Cardiac septum (tissue), 1 donor: Measurements from ENCODE around the gene USPL1. TPM values are rescaled to one million over a fixed set of nuclear protein-coding genes. Genes with fewer than 3 reads are reported as not detected.
"Not testable (repeated sequence)": the region's sequence is repeated elsewhere in the genome, so short reads cannot be mapped to it uniquely, and the experiment has no call there.

Source experiments
- DNase-seq: peaks from one replicate; pipeline ENCODE4 v3.0.0-alpha.2; 2020; ENCODE audit warnings: low spot score
- intact Hi-C: fragments of 100-400 bp; cut with DNase I; formaldehyde crosslinking; loops from one replicate; pipeline ENCODE4 v1.14.0; 2022
- long read RNA-seq: library from polyadenylated mRNA; unstranded; transcript quantifications from one replicate; pipeline ENCODE4 v2.0.0, GENCODE V29; 2021
- total RNA-seq: library from RNA; stranded (reverse); fragmentation: NEBNext Ultra II Directional; extraction: Animal tissue kit (Norgen Biotek cat#: 25700); gene quantifications from one replicate; pipeline ENCODE4 v1.2.1, GENCODE V29; 2021
- donor health status: DM: no; HTN: no; CAD: no.

The USPL1 gene
- 9.8 TPM for total RNA-seq
- long read RNA-seq, partial matches to known transcripts: 1 of 4 reads
- long read RNA-seq, other reads (novel, unspliced or antisense): 3 of 4 reads

DNA sequence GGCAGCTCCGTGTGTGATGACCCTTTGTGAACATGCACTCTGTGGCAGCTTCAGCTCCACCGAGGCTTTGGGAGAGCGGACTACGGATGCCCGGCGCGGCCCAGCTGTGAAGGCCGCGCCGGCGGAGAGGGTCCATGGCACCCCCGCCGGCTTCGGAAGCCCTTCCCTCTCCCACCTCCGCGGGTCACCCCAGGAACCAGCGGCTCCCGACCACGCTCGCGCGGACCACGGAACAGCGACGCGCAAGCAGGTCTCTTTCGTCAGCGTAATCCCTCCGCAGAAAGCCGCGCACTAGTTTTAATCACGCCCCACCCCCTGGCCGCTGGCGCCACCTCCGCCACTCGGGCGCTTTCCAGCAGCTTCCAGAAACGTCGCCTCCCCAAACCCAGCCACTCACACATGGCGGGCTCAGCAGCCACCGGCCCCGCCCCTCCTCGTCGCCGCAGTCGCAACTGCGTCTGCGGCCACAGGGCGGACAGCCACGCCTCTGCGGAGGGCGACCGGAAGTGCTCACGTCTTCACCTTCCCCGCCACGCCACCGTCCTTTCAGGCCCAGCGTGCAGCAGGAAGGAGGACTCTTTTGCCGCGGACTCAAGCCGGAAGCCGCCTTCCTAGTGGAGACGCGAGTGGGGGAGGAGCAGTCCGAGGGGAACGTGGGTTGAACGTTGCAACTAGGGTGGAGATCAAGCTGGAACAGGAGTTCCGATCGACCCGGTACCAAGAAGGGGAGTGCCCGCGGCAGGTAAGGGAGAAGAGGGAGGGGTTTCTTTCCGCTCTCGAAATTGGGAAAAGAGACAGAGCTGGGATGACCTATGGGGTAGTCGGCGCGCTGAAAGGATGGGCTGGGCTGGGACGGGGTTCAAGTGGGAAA lies at the start of gene USPL1:
USPL1 (plus strand) TSS at position 606 of the 871 bp plus-strand sequence. CDS start 3,221 bp downstream, outside the sequence.
- intact Hi-C loops: loop anchor here (1.0 to 10.0 kb wide), 8 partner anchors 45 to 545 kb away; partner anchors contain the start of genes HSPH1, KATNAL1 and UBE2L5
- DNase-seq: peak; percentile 99

DNA sequence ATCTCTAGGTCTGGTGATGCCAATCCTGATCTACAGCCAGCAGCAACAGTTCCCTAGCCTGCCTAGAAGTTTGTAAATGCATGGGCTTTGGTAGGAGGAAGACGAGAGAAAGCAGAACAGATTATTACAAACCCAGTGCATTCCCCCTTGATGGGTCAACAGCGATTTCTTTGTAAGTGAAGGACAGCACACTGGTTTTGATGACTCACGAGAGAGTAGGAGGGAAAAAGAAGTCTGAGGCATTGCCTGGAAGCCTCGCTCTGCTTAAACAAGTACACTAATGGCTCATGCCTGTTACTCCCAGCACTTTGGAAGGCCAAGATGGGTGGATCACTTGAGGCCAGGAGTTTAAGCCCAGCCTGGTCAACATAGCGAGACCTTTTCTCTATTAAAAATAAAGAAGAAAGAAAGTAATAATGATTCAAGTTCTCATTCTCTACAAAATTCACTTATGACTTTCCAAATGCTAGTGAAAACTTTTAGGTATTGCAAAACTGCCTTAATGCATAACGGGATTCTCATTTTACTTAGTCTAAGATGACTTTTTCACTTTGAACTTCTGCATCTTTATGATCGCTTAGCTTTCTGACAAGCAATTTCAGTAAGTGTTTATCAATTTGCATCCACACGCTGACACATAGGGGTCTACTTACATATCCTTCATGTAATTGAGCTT lies 47.7 kb upstream of the USPL1 start:
- no peak for DNase-seq
- intact Hi-C loops: loop anchor here (5.0 to 10.0 kb wide), 2 partner anchors 47 to 435 kb away; partner anchors contain the start of gene USPL1

DNA sequence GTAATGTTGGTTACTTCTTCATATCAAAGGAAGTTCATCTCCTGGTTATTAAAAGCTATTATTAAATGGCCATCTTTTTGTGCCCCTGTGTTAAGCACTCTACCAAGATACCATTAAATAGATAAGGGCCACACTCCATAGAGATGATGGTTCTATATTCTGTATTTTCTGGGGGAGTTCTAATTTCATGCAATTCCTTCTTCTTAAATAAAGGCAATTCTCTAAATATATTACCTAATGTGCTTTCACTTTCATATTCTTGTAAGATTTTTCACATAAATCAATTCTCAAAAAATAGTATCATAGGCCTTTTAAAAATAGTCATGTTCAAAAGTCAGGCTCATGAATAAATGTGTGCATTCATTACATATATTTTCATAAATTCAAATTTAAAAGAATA lies 47.0 kb upstream of the USPL1 start:
- no peak for DNase-seq
- intact Hi-C loops: loop anchor here (5.0 to 10.0 kb wide), 2 partner anchors 47 to 436 kb away; partner anchors contain the start of gene USPL1

DNA sequence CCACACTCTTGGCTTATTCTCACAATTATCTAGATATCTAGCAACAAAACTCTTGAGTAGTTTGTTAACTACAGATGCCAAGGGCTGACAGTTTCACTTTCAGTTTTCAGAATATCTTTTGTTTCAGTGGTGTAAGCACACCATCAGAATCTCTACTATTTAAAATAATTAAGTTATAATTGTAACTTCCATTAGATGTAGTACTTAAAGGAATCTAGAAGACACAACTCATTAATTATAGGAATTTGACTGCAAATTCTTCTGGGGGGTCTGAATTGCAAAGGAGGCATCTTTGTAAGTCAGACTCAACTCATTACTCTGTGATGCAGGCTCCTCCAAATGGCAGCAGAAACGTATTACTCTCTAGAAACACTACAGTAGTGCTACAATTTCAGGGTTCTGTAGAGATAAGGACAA lies 44.9 kb upstream of the USPL1 start:
- intact Hi-C loops: loop anchor here (1.0 to 10.0 kb wide), 3 partner anchors 44 to 438 kb away; partner anchors contain the start of gene USPL1
- no peak for DNase-seq

DNA sequence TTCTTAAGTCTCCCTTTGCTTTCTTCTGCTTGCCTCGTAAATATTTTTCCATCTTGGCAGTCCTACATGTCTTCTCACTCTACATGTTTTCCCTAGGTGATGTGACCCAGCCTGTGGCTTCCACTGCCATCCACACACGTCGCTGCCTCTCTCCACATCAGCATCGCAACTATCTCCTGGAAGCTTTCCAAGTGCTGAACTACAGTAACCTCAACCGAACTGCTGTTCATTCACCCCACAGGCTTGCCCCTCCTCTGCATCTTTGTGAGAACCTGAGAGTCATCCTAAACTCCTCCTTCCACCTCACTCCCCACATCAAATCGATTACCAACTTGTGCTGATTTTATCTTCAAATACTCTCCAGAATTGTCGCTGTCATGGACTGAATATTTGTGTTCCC lies 41.2 kb upstream of the USPL1 start:
- intact Hi-C loops: loop anchor here (10.0 kb wide), 1 partner anchor 442 kb away; no protein-coding TSS in a partner anchor
- DNase-seq: no peak

DNA sequence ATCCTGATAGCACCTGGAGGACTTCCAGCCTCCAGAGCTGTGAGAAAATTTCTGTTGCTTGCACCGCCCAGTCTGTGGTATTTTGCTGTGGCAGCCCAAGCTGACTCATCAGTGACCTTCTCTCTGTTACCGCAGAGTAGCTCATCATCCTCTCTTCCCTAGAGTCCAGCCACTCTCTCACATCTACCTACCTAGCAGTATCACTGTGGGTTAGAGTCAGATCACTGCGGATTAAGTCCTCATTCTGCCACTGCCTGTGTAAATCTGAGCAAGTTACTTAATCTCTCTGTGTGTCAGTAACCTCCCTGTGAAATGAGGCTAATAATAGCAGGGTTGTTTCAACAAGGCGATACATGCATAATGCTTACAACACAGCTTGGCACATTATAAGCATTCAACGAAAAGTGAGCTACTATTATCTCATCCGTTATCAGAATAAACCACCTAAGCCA lies 40.3 kb upstream of the USPL1 start:
- no peak for DNase-seq
- intact Hi-C loops: loop anchor here (10.0 kb wide), 1 partner anchor 443 kb away; no protein-coding TSS in a partner anchor

DNA sequence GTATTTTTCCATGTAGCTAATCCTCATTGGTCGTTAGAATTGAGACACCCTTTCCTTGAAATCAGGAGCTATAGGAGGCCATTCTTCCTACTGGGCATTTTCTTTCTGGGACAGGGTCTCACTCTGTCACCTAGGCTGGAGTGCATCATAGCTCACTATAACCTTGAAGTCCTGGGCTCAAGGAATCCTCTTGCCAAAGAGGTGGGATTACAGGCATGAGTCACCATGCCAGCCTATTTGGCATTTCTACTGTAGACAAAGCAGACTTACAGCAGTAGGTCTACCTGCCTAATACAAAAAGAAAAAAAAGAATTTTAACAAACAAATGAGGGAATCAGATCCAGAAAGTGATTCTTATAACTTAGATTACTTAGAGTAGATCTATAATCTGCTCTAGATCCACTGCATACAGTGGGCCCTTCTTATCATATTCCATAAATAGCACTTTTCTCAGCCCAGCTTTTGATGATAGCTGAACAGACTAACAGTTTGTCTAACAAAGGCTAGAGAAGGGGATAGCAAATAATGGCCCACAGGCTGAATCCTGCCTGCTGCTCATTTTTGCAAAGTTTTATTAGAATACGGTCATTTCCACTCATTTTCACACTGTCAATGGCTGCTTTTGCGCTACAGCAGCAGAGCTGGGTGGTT lies 36.7 kb upstream of the USPL1 start:
- intact Hi-C loops: no loop called here
- DNase-seq: no peak

DNA sequence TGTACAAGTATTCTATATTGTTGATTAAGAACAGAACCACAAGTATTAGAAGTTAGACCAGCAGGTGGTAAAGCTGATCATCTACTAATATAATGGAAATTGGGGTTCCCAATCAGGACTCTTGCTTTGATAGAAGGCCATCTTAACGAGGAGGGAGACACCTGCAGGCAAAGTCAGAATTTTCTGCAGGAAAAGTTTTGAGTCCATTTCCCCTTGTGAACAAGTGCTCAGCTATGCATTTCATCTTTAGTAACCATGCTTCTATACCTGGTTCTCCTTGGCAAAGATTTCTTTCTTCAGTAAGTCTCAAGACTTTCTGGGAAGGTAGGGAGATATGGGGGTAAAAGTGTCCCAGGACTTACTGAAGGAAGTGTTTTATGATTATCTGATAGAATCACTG lies 36.1 kb upstream of the USPL1 start:
- intact Hi-C loops: no loop called here
- DNase-seq: no peak

DNA sequence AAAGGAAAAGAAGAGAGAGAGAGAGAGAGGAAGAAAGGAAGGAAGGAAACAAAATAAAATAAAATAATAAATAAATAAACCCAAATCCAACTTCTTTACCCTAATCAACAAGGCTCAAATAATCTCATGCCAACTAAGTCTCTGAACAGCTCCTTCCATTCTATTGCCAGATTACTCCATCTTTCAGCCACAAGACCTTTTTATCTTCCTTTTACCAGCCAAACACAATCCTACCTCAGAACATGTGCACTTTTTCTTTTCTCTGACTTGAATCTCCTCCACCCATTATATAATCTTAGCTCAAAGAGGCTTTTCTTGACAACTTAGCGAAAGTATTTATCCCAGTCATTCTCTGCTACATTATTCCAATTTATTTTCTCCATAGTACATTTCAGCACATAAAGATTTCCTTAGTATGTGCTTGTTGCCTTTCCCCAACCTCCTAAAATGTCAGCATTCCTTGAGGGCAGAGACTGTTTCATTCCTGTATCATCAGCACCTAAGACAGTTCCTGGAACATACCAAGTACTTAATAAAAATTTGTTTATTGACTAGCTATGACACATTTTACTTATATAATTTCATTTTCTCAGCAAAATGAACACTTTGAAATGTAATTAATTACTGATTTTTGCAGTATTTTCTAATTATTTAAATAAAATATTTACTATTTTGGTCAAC lies 33.5 kb upstream of the USPL1 start:
- no peak for DNase-seq
- intact Hi-C loops: no loop called here

DNA sequence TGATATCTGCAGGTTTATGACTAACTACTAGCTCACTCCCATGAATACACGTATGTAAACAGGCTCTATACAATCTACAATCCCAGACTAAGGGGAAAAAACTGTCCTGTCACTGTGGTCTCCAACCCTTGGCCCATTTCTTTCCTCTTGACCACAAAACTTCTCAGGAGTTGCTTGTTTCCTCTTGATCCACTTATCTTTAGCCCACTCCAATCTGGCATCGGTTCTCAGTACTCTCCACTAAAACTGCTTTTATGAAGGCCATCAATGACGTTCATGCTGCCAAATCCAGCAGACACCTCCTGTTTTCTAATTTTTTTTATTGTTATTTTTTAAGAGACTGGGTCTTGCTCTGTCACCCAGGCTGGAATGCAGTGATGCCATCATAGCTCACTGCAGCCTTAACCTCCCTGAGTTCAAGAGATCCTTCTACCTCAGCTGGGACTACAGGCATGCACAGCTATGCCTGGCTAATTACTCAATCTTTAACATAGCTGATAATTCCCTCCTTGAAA lies 31.9 kb upstream of the USPL1 start:
- DNase-seq: no peak
- intact Hi-C loops: no loop called here

DNA sequence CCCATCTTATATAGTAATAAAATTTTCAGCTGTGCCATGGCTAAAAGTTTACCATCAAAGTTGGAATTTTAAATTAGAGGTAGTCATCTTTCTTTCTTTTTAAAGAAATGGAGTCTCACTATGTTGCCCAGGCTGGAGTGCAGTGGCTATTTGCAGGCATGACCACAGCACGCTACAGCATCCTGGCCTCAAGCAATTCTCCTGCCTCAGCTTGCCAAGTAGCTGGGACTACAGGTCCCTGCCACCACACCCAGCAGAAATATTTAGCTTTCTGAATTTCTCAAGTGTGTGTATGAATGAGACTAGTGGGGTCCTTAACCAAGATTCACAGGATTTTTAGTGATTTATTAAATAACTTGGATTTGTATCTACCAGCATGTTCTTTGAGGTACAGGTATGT lies 30.5 kb upstream of the USPL1 start:
- no peak for DNase-seq

DNA sequence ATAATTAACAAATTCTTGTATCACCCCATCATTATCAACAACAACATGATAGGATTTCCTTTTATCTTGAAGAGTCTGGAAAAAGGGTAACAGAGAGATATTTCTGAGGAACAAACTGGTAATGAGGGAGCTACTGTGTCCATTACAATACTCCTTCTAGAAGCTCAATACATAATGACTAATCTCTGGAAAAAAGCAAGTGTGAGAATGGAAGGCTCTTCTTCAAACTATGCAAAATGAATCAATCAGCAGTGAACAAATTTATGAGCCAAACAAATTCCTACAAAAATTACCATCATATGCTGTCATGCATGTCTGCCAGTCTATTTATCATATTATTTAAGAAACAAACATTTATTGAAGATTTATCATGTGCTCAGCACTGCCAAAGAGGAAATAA lies 30.0 kb upstream of the USPL1 start:
- no peak for DNase-seq
- intact Hi-C loops: no loop called here

More for the DNA sequence above, 30.5 kb upstream of the USPL1 start:
- intact Hi-C loops: no loop called here

DNA sequence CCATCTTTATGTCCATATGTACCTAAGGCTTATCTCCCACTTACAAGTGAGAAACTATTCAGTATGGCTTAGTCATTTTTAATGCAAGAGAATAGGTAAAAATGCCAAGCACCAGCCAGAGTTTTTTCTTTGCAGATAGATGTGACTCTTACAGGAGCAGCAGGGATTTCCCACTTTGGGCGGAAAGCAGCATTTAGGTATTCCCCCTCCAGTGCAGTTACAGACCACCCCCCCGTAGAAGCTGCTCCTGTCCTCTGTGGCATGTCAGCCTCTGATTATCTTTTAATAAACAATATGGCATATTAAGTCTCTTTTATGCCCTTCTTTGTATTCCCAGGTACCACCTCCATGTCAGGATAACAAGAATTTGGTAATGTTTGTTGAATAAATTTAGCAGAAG lies 24.7 kb upstream of the USPL1 start:
- intact Hi-C loops: no loop called here
- DNase-seq: no peak

DNA sequence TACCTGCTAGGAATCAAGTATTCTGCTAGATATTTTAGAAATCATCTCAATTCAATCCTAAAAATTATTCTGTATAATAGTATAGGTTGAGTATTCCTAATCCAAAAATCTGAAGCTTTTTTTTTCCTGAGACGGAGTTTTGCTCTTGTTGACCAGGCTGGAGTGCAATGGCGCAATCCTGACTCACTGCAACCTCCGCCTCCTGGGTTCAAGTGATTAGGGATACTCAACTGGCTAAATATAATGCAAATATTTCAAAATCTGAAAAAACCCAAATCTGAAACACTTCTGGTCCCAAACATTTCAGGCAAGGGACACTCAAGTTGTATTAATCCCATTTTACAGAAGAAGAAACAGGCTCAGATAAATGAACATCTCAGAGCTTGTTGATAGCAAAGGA lies 17.2 kb upstream of the USPL1 start:
- intact Hi-C loops: no loop called here
- DNase-seq: no peak

DNA sequence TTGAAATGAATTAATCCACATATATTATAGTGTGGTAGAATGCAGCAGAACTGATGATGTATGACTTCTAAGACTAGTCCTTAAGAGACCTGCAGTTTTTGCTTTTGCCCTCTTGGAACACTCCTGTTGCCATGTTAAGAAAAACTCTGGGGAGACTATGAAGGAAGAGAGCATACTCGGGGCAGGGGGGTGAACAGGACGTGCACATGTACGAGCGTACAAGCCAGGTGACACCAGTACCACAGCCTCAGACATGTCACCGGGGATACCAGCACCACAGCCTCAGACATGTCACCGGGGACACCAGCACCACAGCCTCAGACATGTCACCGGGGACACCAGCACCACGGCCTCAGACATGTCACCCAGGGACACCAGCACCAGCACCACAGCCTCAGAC lies 15.9 kb upstream of the USPL1 start:
- no peak for DNase-seq
- intact Hi-C loops: no loop called here

DNA sequence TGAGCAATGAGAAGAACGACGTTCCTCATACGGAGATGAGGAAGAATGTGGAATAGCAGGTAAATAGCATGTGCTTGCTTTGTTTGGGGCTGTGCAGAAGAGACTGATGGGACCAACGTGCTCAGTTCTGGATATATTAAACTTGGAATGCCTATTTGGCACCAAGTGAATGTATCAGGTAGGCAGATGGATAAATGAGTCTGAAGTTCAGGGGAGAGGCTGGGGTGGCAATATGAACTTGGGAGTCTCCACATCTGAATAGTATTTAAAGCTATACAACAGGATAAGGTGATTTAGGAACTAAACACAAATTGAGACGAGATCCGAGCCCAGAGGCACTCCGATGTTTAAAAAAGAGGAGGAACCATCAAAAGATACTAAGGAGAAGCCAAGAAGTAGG lies 12.7 kb upstream of the USPL1 start:
- intact Hi-C loops: no loop called here
- no peak for DNase-seq

DNA sequence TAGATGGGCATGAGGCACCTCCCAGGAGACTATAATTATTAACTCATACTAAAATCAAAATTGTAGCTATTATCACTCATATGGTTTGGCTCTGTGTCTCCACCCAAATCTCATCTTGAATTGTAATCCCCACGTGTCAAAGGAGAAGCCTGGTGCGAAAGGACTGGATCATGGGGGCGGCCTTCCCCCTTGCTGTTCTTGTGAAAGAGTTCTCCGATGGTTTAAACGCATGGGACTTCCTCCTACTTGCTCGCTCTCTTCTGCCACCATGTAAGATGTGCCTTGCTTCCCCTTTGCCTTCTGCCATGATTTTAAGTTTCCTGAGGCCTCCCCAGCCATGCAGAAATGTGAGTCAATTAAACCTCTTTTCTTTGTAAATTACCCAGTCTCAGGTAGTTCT lies 10.5 kb upstream of the USPL1 start:
- intact Hi-C loops, DNase-seq: not testable (repeated sequence)

DNA sequence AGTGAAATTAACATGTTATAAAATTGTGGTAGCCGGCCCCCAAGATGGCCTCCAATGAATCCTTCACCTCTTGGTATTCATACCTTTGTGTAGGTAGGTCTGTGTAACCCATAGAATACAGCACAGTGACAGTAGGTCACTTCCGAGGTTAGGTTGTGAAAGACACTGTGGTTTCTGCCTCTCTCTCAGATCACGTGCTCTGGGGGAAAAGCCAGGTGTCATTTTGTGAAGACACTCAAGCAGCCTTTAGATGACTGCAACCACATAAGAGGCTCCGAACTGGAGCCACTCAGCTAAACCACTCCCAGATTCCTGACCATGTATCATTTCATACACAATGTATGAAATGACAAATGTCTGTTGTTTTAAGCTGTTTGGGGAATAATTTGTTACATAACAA lies 9.8 kb upstream of the USPL1 start:
- no peak for DNase-seq
- intact Hi-C loops: no loop called here

DNA sequence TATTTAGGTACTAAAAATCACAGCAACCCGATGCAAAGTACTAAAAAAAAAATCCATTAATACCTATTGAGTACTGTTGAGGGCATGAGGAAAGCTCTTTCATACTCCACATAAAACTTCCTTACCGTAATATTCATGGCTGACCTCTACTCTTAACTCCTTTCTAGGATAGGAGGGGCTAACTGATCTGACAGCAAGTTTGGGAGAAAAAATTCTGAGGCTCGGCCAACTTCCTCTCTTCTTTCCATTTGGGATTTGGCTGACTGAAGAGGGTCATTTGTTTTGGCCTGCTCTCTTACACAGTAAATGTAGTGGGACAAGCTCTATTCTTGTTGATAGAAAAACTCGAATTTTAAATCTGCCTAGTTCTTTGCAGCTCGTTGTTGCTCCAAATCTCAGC lies 9.4 kb upstream of the USPL1 start:
- intact Hi-C loops: no loop called here
- no peak for DNase-seq
